HTERT RPE-1 (cell line): Measurements from ENCODE around the gene APBB2.

Source experiments
- in situ Hi-C: fragments of 300-500 bp; cut with MboI; formaldehyde crosslinking; loops from 4 replicates; pipeline ENCODE4 v1.14.3; 2020; ENCODE audit warnings: low sequenced_read_pairs

Gene APBB2

DNA sequence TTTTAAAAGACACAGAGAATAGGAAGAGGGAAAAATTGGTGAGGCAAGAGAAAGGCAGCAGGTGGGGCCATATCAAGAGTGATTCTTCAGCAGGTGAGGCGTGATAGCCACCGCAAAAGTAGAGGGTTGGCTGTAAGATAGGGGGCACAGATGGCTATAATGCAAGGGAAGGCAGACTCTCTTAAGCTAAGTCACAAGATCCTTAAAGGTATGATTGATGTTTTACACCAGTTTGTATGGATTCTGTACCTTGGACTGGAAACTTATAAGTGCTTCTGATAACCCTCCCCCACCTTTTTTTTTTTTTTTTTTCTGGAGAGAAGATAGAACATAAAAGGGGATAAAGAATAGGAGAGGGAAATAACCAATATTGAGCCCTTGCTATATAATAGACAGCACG, 424.6 kb downstream of the APBB2 start:
- in situ Hi-C loops = no loop called here

GRCh38 chr4:40789031-40789430, 425.3 kb downstream of the APBB2 start:
- in situ Hi-C loops = no loop called here

GRCh38 chr4:40788331-40788730, 426.0 kb downstream of the APBB2 start:
- in situ Hi-C loops = no loop called here

DNA sequence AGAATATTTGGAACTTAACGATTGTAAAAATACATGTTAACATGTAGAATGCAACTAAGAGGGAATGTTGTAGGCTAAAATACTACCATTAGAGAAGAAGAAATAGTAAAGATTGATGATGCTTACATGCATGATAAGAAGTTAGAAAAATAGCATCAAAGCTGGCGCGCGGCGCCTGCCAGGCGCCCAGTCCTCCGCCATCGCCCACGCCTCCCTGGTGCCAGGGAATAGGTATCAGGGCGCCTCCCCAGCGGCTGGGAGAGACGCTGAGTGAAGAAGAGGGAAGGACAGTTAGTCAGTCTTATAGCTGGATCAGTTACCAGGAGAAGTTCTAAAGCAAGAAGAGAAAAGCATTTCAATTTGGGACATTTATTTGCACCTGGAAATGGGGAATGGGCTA, 428.6 kb downstream of the APBB2 start:
- in situ Hi-C loops = no loop called here

GRCh38 chr4:40782876-40783275, 431.5 kb downstream of the APBB2 start:
- in situ Hi-C loops = no loop called here

DNA sequence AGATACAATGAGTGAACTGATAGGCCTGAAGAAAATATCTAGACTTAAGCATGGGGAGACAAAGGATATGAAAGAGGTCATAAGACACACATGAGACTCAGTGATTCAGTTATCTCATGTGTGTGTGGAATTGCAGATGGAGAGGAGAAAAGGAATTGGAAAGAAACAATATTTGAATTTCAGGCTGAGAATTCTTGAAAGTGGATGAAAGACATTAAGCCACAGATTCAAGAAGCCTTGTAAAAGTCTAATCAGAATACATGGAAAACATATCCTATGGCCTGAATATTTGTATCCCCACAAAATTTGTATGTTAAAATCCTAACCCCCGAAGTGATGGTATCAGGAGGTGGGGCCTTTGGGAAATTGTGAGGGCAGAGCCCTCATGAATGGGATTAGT, 436.3 kb downstream of the APBB2 start:
- in situ Hi-C loops = no loop called here

GRCh38 chr4:40769266-40769665, 445.1 kb downstream of the APBB2 start:
- in situ Hi-C loops = no loop called here

GRCh38 chr4:40763228-40763716, 451.1 kb downstream of the APBB2 start:
- in situ Hi-C loops = no loop called here
